Keratinocyte (primary cell): ENCODE results near the gene KRTAP20-3.

ENCODE experiments used
- EZH2 ChIP-seq: IDR thresholded peaks from one replicate; pipeline ENCODE4 v1.6.1; 2012; ENCODE audit warnings: inconsistent platforms, mild to moderate bottlenecking, low read length, moderate library complexity
- TF ChIP-seq, protein P1 (sequence below), 3 experiments: IDR thresholded peaks in 1 of 3; conservative IDR thresholded peaks in 1 of 3; optimal IDR thresholded peaks in 1 of 3; 2 replicates in 2 of 3; 3 replicates in 1 of 3; pipeline versions ENCODE3 to v1.5.1; 2011; ENCODE audit warnings: low read length in 3 of 3, mild to moderate bottlenecking in 3 of 3, moderate library complexity in 2 of 3, control low read depth in 1 of 3, inconsistent platforms in 1 of 3; ENCODE audit not compliant: insufficient read depth in 2 of 3; ENCODE audit errors: extremely low read depth in 1 of 3

DNA sequence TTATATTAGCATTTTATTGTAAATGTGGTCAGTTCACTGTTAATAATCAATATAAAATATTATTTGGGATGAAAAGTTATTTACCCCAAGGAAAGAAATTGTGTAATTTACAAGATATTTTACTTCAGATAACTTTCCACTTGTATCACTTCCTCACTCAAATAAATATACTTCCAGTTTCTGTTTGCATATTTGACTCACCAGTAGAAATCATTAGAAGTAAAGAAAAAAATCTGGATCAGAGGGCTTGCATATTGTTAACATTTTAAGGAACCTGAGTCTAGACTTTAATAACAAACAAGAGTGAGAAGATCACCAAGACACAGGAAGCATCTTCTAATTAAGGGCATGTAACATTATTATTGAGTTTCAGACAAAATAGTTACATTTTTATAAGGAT is 22.6 kb upstream of the KRTAP20-3 start:
- TF ChIP-seq, protein P1, sequence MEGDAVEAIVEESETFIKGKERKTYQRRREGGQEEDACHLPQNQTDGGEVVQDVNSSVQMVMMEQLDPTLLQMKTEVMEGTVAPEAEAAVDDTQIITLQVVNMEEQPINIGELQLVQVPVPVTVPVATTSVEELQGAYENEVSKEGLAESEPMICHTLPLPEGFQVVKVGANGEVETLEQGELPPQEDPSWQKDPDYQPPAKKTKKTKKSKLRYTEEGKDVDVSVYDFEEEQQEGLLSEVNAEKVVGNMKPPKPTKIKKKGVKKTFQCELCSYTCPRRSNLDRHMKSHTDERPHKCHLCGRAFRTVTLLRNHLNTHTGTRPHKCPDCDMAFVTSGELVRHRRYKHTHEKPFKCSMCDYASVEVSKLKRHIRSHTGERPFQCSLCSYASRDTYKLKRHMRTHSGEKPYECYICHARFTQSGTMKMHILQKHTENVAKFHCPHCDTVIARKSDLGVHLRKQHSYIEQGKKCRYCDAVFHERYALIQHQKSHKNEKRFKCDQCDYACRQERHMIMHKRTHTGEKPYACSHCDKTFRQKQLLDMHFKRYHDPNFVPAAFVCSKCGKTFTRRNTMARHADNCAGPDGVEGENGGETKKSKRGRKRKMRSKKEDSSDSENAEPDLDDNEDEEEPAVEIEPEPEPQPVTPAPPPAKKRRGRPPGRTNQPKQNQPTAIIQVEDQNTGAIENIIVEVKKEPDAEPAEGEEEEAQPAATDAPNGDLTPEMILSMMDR (optimal IDR thresholded peaks at IDR 0.05 in 1 of 3, IDR thresholded peaks at IDR 0.05 in 1 of 3, conservative IDR thresholded peaks at IDR 0.05 in 1 of 3; ENCODE audit: extremely low read depth in 1 of 3, insufficient read depth in 2 of 3, low read length in 3 of 3): no peak
- no peak for TF ChIP-seq EZH2
